IMR-90 (cell line): ENCODE data around the gene KAZN. TPM values are rescaled to one million over a fixed set of nuclear protein-coding genes. Genes with fewer than 3 reads are reported as not detected.

Experiments
- ATAC-seq: fragments of 200-7000 bp; cut with Tn5 transposase; 2 replicates; pipeline ENCODE4 v1.9.1; 2020; ENCODE audit warnings: low read depth, mild to moderate bottlenecking, moderate library complexity
- BruUV-seq: library from RNA; stranded (reverse); fragments of 400-500 nt; replicated peaks from 2 replicates; lab custom pipeline; 2021; lab: Mats Ljungman, UMichigan
- CTCF ChIA-PET: fragments of 300-600 bp; formaldehyde crosslinking; extraction: SDS; loops from one replicate; lab custom pipeline; 2021; ENCODE audit warnings: antibody characterized with exemption; lab: Yijun Ruan, JAX
- POLR2A ChIA-PET: fragments of 300-600 bp; sonication (Branson Sonifier 250); formaldehyde crosslinking; loops from one replicate; lab custom pipeline; 2022; ENCODE audit warnings: antibody characterized with exemption; ENCODE audit not compliant: unreplicated experiment; lab: Charles Lee
- DNase-seq: peaks from one replicate; pipeline ENCODE4 v3.0.0; 2013
- H2AFZ ChIP-seq: replicated peaks from 2 replicates; pipeline ENCODE3; 2013; ENCODE audit warnings: low read length, mild to moderate bottlenecking; ENCODE audit not compliant: poor library complexity
- H2AK5ac ChIP-seq: 2 replicates; pipeline ENCODE4 v1.6.1; 2013; ENCODE audit warnings: low read depth, low read length, inconsistent platforms
- H2AK9ac ChIP-seq: replicated peaks from 2 replicates; pipeline ENCODE3; 2013; ENCODE audit warnings: mild to moderate bottlenecking, low read depth, low read length, moderate library complexity; ENCODE audit not compliant: poor library complexity
- H2BK120ac ChIP-seq: 2 replicates; pipeline ENCODE4 v1.6.1; 2013; ENCODE audit warnings: low read depth, low read length, inconsistent platforms
- H2BK15ac ChIP-seq: 3 replicates; pipeline ENCODE4 v1.6.1; 2013; ENCODE audit warnings: low read depth, low read length, inconsistent platforms
- H2BK20ac ChIP-seq: 2 replicates; pipeline ENCODE4 v1.6.1; 2013; ENCODE audit warnings: low read depth, mild to moderate bottlenecking, inconsistent platforms, low read length, moderate library complexity
- H2BK5ac ChIP-seq: 2 replicates; pipeline ENCODE4 v1.6.1; 2013; ENCODE audit warnings: mild to moderate bottlenecking, low read depth, low read length, inconsistent platforms; ENCODE audit not compliant: poor library complexity, severe bottlenecking
- H3K14ac ChIP-seq: replicated peaks from 2 replicates; pipeline ENCODE4 v1.6.1; 2013; ENCODE audit warnings: low read depth, low read length, inconsistent platforms
- H3K18ac ChIP-seq: 2 replicates; pipeline ENCODE4 v1.6.1; 2013; ENCODE audit warnings: low read depth, low read length, control low read depth
- H3K23ac ChIP-seq: 2 replicates; pipeline ENCODE4 v1.6.1; 2013; ENCODE audit warnings: low read depth, low read length, inconsistent platforms
- H3K27ac ChIP-seq: 2 replicates; pipeline ENCODE4 v1.5.1; 2013; ENCODE audit warnings: mild to moderate bottlenecking, control low read depth, low read length; ENCODE audit not compliant: insufficient read depth
- H3K27me3 ChIP-seq: 2 replicates; pipeline ENCODE4 v1.6.1; 2013; ENCODE audit warnings: low read length; ENCODE audit not compliant: control insufficient read depth, insufficient read depth
- H3K36me3 ChIP-seq: 2 replicates; pipeline ENCODE4 v1.6.1; 2013; ENCODE audit warnings: low read length, mixed read lengths; ENCODE audit not compliant: control insufficient read depth, insufficient read depth
- H3K4ac ChIP-seq: 2 replicates; pipeline ENCODE4 v1.6.1; 2013; ENCODE audit warnings: low read depth, low read length, inconsistent platforms
- H3K4me1 ChIP-seq: 2 replicates; pipeline ENCODE4 v1.6.1; 2013; ENCODE audit warnings: low read length, mixed read lengths; ENCODE audit not compliant: control insufficient read depth, insufficient read depth
- H3K4me2 ChIP-seq: 2 replicates; pipeline ENCODE4 v1.6.1; 2013; ENCODE audit warnings: low read depth, mild to moderate bottlenecking, control low read depth, low read length, moderate library complexity
- H3K4me3 ChIP-seq: 2 replicates; pipeline ENCODE4 v1.5.1; 2013; ENCODE audit warnings: low read depth, mild to moderate bottlenecking, control low read depth, low read length, moderate library complexity; ENCODE audit not compliant: insufficient read depth
- H3K56ac ChIP-seq: 2 replicates; pipeline ENCODE4 v1.6.1; 2013; ENCODE audit warnings: low read length, inconsistent platforms; ENCODE audit not compliant: insufficient read depth; ENCODE audit errors: extremely low read depth
- H3K79me1 ChIP-seq, 2 experiments: 2 replicates each; pipeline ENCODE4 v1.6.1; 2013; ENCODE audit warnings: low read length in 2 of 2, inconsistent platforms in 1 of 2, low read depth in 1 of 2
- H3K9ac ChIP-seq: 2 replicates; pipeline ENCODE4 v1.6.1; 2013; ENCODE audit warnings: low read depth, low read length, control low read depth
- H3K9me1 ChIP-seq: 2 replicates; pipeline ENCODE4 v1.6.1; 2013; ENCODE audit warnings: low read length, inconsistent platforms; ENCODE audit not compliant: insufficient read depth
- H3K9me3 ChIP-seq: 2 replicates; pipeline ENCODE4 v1.6.1; 2013; ENCODE audit warnings: low read length; ENCODE audit not compliant: control insufficient read depth, insufficient read depth
- H4K20me1 ChIP-seq: 2 replicates; pipeline ENCODE4 v1.6.1; 2013; ENCODE audit warnings: low read length, inconsistent platforms; ENCODE audit not compliant: insufficient read depth
- H4K5ac ChIP-seq: 2 replicates; pipeline ENCODE4 v1.6.1; 2013; ENCODE audit warnings: mild to moderate bottlenecking, low read depth, low read length, control low read depth
- H4K8ac ChIP-seq, 2 experiments: 2 replicates each; pipeline ENCODE4 v1.6.1; 2013; ENCODE audit warnings: low read depth in 2 of 2, low read length in 2 of 2, control low read depth in 1 of 2, inconsistent platforms in 1 of 2
- H4K91ac ChIP-seq: 2 replicates; pipeline ENCODE4 v1.6.1; 2013; ENCODE audit warnings: low read depth, low read length, inconsistent platforms; ENCODE audit not compliant: insufficient read depth
- BHLHE40 ChIP-seq: fragments of 150-350 bp; IDR thresholded peaks from 2 replicates; pipeline ENCODE4 v1.6.1; 2016; ENCODE audit warnings: mild to moderate bottlenecking, low read depth, low read length
- CHD1 ChIP-seq: IDR thresholded peaks from 2 replicates; pipeline ENCODE4 v1.6.1; 2012; ENCODE audit warnings: low read depth, low read length, improper control_type of control experiment
- WGBS, 2 experiments: methylation state at CpG; one replicate each; pipeline versions ENCODE4 v1.1.5 to v1.1.7; 2013; ENCODE audit warnings: missing lambda C conversion rate in 2 of 2; ENCODE audit not compliant: insufficient read length in 1 of 2; ENCODE audit errors: extremely low coverage in 2 of 2; 5-methylcytosine and 5-hydroxymethylcytosine counted together
- dilution Hi-C: fragments of 300-500 bp; cut with HindIII; formaldehyde crosslinking; loops from one replicate; pipeline ENCODE4 v1.14.3; 2018; ENCODE audit warnings: low sequenced_read_pairs; ENCODE audit not compliant: unreplicated experiment
- in situ Hi-C: fragments of 300-500 bp; cut with MboI; formaldehyde crosslinking; loops from 3 replicates; pipeline ENCODE4 v1.14.3; 2019; ENCODE audit warnings: low sequenced_read_pairs, inconsistent platforms, mixed read lengths
- intact Hi-C: fragments of 100-400 bp; cut with micrococcal nuclease; formaldehyde crosslinking; loops from 2 replicates; pipeline ENCODE4 v1.10.0; 2022
- polyA plus RNA-seq, 3 experiments: library from polyadenylated mRNA; depleted of rRNA; stranded (reverse); fragments of >200 nt; gene quantifications; 2 replicates each; pipeline ENCODE4 v1.2.3, GENCODE V29; 2012; ENCODE audit warnings: low replicate concordance in 1 of 3
- total RNA-seq: library from RNA; depleted of rRNA; stranded (reverse); fragments of >200 nt; gene quantifications from 2 replicates; pipeline ENCODE4 v1.2.3, GENCODE V29; 2012

The KAZN gene
- total and polyA plus RNA-seq, 2 of the 4 experiments (the other 2 are of a cell fraction), result 5.2 to 10.5 TPM

GRCh38 chr1:14840374-14840773 lies 241.9 kb downstream of the KAZN start:
- no peak for TF ChIP-seq CHD1
- no peak for TF ChIP-seq BHLHE40
- Histone ChIP-seq H3K27ac (no peak overlapping the region), H4K20me1 (peaks cover 3% of the 10 kb centered on the region; the same call in 1 of the 2 replicates), H4K91ac (no peak overlapping the region), H3K4me1 (peaks cover 15% of the 10 kb centered on the region), H3K56ac (no peak overlapping the region), H3K9me3 (peaks cover 8% of the 10 kb centered on the region; the same call in 1 of the 2 replicates), H3K4me2 (no peak overlapping the region), H2AK5ac (peak overlapping the region; percentile 43; the same call in 1 of the 2 replicates), H3K9ac (no peak overlapping the region), H3K4ac (peak overlapping the region; percentile 22; the same call in 1 of the 2 replicates), H2AK9ac (no peak overlapping the region), H4K8ac (no peak overlapping the region), H3K23ac (no peak overlapping the region), H2BK20ac (peak overlapping the region; percentile 23; the same call in 1 of the 2 replicates), H3K79me1 (no peaks in the 10 kb centered on the region), H3K27me3 (no peaks in the 10 kb centered on the region; the same call in 1 of the 2 replicates), H2AFZ (no peak overlapping the region), H2BK120ac (no peak overlapping the region), H4K5ac (no peak overlapping the region), H3K4me3 (no peak overlapping the region), H3K18ac (no peak overlapping the region), H3K9me1 (peaks cover 4% of the 10 kb centered on the region; the same call in 1 of the 2 replicates), H2BK5ac (no peak overlapping the region), H2BK15ac (no peak overlapping the region), H3K14ac (no peak overlapping the region), H3K36me3 (no peaks in the 10 kb centered on the region)
- dilution Hi-C loops, result no loop called here
- 89% methylated on average over 3 of the region's 7 CpGs; no CpG with 5 or more reads in 1 of the 2 experiments for WGBS, 2 experiments
- no peak for ATAC-seq
- no peak for DNase-seq
- ChIA-PET CTCF (no interaction called here), POLR2A (no interaction called here)
- in situ Hi-C loops, result no loop called here
- BruUV-seq, result no TSS peak
- intact Hi-C loops, result no loop called here
